GM19324 (cell line): ENCODE data around the gene TATDN2.
"Not testable (repeated sequence)": the region's sequence is repeated elsewhere in the genome, so short reads cannot be mapped to it uniquely, and the experiment has no call there.

Experiments used
- ATAC-seq: cut with Tn5 transposase; IDR thresholded peaks from one replicate; pipeline ENCODE4 v1.9.1; 2021; ENCODE audit warnings: mild to moderate bottlenecking, moderate library complexity; ENCODE audit not compliant: unreplicated experiment, low FRiP score

TATDN2 gene

DNA sequence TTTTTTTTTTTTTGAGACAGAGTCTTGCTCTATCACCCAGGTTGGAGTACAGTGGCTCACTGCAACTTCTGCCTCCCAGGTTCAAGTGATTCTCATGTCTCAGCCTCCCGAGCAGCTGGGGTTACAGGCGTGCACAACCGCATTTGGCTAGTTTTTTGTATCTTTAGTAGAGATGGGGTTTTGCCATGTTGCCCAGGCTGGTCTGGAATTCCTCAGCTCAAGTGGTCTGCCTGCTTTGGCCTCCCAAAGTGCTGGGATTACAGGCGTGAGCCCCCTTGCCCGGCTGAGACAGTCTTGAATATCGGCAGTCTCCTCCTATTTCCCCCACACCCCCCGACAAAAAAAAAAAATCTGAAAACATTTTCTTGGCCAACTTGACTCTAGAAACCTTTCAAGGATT lies 18.7 kb downstream of the TATDN2 start:
- ATAC-seq: not testable (repeated sequence)

DNA sequence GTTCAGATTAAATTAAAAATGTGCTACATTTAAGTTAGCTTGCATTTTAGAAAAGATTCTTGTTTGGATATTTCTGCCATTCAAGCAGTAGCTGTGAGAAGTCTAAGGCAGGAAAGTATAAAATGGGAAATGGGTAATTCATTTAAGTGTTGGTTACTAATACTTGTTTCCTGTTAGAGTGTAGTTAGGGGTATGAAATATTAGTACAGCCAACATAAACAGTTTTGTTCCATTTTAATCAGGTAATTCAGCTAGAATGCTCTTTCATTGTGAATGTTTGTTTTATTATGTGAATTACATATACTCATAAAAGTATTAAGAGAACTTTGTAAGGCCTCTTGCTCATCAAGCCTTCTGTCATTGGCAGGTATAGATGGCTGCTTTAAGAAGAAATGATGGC lies 19.9 kb downstream of the TATDN2 start:
- no peak for ATAC-seq

DNA sequence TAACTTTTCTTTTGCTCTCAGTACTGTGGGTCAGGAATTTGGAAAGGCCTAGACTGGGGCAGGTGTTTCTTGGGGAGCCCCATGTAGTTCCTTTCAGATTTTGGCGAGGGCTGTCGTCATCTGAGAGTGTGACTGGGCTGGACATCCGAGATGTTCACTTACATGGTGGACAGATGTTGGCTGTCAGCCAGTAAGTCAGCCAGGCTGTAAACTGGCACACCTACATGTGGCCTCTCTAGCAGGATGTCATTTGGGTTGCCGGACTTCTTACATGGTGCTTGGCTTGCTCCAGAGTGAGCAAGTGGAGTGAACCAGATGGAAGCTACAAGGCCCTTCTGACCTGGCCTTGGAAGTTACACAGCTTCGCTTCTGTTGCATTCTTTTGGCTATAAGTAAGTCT lies 20.7 kb downstream of the TATDN2 start:
- ATAC-seq: no peak

DNA sequence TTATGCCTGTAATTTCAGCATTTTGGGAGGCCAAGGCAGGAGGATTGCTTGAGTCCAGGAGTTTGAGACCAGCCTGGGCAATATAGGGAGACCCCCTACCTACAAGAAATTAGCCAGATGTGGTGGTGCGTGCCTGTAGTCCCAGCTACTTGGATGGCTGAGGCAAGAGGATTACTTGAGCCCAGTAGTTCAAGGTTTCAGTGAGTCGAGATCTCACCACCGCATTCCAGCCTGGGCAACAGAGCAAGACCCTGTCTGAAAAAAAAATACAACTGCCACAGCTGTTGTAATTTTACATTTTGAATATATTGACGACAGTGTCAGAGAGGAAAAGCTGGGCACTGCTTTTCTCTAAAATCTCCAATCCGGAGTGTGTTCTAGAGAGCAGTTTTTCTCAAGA lies 21.2 kb downstream of the TATDN2 start:
- ATAC-seq: no peak

DNA sequence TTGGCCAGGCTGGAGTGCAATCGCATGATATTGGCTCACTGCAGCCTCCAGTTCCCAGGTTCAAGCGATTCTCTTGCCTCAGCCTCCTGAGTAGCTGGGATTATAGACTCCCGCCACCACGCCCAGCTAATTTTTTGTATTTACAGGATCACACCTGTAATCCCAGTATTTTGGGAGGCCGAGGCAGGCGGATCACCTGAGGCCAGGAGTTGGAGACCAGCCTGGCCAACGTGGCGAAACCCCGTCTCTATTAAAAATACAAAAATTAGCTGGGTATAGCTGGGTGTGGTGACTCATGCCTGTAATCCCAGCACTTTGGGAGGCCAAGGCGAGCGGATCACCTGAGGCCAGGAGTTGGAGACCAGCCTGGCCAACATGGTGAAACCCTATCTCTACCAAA lies 24.2 kb downstream of the TATDN2 start:
- ATAC-seq: not testable (repeated sequence)

DNA sequence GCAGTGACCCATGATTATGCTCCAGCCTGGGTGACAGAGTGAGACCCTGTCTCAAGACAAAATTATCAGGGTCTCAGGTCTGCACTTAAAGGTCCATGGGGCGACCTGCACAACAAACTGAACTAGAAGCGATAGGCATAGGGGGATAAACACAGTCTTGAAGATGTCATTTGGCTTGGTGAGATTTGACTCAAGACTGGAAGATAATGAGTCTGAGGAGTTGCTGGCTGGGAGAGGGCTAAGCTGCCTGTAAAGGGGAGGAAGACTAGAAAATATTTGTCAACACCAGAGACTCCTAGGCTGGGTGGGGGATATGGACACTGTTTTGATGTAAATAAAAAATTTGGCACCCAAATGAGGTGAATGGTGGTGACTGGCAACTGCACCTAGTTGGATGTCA lies 24.7 kb downstream of the TATDN2 start:
- no peak for ATAC-seq

DNA sequence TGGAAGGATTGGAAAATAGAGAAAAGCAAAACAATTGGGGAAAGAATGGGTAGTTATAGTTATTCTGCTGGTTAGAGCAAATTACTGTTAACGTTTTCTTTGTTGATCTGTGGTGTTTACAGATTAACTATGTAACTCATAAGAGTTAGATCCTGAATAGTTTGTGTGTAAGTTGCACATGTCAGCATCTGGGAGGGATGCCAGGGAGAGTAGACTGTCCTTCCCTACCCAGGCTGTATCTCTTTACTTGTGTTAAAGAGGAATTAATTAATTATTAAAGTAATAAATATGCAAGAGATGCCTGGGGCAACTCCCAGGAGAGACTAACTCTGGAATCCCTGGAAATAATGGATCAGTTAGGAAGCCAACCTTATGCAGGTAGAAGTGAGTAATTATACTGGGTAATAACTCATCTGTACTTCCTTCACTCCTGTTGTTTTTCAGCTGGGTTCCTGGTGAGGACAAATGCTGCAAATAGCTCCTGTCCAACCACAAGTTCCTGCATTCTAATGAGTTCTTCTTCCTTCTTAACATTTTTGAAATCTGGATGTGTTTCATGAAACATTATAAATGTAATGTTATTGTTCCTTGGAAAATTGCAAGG lies 25.5 kb downstream of the TATDN2 start:
- no peak for ATAC-seq

DNA sequence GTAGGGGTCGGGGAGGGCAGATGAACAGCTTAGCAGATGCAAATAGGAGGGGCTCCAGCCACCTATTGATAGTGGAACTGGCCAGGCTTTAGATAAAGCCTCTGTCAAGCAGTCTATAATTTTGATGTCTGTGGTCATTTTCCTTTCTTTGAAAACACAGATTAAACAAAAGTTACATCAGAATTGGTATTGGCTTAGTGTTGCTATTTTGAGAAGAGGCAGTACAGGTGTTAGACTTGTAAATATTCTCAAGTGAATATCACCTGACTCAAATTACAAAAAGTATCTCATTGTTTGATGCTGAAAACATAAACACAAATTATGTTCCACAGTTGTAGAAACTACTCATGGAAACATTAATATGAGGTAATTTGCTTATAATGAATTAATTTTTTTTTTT lies 26.3 kb downstream of the TATDN2 start:
- no peak for ATAC-seq

DNA sequence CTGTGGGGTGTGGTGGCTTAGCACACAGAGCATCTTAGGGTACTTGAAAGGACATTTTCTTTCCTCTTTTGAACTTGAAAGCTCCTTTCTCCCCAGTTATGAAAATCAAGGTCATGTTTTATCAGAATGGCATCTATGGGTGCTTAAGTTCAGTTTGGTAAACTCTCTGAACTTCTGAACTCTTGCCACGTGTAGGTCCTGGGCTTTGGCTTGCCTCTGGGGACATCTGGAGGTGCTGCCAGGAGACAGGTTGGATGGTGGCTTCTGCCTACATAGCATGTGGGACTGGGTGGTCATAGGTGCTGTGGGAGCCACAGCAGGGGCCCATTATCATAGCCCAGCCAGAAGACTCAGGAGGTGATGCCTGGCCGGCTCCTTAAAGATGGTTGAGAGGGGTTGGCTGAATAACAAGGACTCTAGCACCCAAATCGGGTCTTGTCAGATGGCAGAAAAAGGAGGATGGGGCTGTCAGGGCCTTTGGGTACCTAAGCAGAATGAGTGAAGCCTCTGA lies 28.9 kb downstream of the TATDN2 start:
- no peak for ATAC-seq

DNA sequence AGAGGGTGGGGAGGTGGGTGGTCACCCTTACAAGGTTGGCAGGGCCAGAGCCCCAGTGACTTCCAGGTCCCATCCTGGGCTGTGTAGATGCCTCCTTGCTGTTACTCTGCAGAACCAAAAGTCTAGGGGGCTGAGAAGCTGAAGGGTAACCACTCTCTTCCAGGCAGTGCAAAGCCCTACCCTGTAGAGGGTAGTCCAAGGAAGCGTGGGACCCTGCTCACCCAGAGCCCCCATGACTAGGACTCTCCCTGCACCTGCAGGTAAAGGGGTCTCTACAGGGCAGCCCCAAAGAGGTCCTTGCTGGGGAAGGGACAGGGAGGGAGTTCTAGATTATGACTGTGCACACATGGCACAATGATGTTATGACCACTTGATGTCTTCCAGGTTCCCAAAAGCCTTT lies 30.2 kb downstream of the TATDN2 start:
- no peak for ATAC-seq

DNA sequence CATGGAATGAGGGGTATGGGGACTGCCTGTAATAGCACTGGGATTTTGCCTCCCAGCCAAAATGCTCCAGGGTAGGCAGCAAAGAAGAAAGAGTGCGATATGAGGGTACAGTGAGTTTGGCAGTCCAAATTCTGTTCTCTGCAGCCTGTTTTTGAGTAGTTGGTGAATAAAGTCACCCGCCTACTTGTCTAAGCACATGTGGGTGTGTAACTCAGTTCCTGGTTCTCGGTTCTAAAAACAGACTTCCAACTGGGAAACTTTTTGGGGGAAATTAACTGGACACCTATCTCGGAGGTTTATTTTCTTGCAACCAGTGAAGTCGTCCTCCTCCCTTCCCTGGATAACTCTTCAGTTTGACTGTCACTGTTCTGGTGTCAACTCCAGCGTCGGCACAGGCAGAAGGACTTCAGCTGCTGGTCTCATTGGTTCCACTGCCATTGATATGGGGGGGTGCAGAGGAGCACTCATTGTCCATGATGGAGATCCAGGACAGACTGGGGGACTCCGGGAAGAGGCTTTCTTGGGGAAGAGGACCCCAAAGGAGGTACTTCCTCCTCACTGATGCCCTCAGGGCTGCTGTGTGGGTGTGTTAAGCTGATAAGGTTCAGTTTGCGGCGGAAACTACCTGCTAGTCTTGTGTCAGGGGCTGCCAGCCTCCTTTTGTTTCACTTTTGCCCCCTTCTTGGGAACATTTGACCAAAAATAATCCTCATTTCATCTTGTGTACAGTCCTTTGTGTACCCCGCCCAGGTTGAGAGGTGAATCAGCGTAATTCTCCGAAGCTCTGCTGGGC lies 31.3 kb downstream of the TATDN2 start:
- ATAC-seq: no peak

DNA sequence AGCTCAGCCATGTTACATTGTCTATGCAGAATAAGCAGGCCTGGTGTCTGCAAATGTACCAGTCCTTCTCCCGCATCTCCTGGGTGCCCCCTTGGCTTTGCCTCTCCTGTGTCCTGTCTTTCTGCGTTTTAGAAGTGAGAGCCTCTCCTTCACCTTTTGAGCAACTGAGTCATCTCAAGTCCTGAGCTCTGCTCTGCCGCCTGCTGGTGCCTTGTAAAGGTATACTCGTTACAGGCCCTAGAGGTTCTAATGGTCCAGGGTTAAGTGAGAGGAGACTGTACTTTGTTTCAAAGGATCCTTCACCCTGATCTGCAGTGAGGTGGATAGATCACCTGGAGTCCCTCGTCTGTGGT lies 31.9 kb downstream of the TATDN2 start:
- ATAC-seq: no peak

DNA sequence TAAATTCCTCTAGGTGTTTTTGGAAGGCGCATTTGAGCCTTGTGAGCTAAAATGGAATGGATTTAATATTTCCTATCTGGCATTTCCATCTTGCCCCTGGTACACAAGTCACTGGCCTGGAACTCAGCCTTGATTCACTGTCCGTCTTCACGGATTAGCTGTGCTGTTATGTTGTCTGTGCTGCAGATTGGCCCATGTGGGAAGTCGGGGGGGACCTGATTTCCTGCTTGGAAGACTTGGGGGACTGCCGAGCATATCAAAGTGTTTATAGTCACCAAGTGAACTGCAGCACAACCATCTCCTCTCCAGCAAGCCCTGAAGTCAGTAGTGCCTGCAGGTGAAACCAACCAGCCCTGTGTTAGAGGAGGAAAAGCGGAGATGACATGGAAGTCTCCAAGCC lies 32.3 kb downstream of the TATDN2 start:
- ATAC-seq: no peak

DNA sequence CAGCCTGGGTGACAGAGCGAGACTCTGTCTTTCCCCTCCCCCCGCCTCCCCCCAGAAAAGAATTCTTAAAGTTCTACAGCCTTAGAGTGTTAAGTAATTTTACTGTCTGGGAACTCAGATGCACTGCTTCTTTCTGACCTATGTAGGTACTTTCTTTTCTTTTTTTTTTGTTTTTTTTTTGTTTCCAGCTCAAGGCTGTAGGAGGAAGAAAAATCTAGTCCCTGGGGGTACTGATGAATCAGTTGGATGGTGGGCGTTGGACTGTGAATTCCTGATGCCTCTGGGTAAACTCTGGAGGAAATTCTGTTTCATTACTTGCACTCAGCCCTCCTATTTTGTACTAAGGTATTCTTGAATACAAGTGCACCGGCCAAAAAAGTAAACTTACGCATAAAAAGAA lies 33.7 kb downstream of the TATDN2 start:
- no peak for ATAC-seq

DNA sequence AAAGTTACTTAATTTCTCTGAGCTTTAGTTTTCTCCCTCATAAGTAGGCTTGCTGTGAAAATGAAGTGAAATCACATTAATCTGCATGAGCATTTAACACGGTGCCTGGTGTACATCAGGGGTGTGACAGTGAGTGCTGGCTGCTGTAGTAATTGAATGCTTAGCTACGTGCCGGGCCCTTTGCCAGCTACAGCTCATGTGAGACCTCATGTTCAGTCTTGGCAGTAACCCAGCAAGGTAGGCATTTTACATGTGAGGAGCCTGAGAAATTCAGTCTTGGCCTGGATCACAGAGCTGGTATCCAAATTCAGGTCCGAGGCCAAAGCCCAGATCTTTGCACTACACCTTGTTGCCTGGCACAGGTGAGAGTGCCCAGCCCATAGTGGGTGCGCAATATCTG lies 35.4 kb downstream of the TATDN2 start:
- no peak for ATAC-seq

DNA sequence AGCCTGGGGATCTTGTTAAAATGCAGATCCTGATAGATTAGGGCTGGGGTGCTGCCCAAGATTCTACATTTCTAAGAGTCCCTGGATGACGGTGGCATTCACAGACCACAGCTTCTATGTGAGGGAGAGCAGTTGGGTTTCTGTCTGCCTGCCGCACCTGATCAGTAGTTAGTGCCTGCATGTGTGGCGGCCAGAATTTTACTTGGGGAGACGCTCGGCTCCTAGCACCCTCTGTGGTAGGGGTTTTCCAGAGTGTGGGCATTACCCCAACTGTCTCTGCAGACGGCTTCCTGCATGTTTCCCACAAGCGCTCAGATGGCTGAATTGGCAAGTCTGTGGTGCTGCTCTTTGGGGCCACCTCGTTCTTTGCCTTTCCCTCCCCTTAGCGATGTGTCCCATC lies 36.2 kb downstream of the TATDN2 start:
- ATAC-seq: no peak

DNA sequence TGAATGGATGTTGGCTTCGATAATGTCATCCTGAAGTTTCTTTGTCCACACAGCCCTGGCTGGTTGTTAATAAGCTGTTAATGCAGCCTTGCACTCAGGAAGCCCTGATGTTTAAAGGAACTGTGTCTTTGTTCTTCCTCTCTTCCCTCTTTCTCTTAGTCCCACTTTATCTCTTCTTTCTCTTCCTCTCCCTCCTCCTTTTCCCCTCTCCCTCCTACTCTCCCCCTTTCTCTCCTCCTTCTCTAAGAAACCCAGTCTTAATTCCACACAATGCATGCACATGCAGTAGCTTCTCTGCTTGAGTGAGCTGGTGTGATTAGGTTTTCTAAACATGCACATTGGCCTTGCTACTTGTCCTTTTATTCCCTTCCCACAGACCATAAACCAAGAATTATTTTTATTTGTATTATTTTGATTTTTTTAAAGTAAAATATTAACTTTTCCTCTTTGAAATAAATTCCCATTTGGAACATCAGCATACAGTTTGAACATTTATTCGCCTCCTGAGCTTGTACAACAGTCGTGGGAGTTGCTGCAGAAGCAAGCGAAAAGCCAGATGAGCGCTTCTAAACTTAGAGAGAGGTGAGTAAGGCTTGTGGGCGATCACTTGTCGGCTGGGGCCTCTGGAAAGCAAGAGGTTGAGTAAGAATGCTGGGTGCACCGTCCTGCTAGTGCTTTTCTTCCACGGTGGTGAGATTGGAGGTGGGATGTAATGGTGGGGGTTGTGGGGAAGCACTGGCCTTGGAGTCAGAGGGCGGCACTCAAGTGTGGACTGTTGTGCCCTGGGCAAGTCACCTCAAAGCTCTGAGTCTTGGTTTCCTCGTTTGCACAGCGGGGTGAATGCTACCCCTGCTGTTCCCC lies 37.2 kb downstream of the TATDN2 start:
- no peak for ATAC-seq

DNA sequence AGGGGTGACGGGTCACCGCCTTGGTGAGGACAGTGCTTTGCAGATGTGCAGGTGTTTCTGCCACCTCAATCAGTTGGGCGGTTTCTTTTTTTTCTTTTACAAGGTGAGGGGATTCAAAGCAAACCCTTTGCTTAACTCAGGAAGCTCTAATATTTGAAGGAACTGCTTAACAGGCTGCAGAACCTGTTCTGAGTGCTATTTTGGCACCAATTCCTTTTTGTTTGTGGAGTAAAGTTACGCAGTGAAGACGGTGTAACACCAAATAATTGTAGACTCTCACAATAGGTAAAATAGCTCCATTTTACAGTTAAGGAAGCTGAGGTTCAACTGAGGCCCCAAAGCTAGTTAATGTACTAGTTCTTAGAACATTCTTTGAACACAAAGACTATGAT lies 37.9 kb downstream of the TATDN2 start:
- no peak for ATAC-seq

DNA sequence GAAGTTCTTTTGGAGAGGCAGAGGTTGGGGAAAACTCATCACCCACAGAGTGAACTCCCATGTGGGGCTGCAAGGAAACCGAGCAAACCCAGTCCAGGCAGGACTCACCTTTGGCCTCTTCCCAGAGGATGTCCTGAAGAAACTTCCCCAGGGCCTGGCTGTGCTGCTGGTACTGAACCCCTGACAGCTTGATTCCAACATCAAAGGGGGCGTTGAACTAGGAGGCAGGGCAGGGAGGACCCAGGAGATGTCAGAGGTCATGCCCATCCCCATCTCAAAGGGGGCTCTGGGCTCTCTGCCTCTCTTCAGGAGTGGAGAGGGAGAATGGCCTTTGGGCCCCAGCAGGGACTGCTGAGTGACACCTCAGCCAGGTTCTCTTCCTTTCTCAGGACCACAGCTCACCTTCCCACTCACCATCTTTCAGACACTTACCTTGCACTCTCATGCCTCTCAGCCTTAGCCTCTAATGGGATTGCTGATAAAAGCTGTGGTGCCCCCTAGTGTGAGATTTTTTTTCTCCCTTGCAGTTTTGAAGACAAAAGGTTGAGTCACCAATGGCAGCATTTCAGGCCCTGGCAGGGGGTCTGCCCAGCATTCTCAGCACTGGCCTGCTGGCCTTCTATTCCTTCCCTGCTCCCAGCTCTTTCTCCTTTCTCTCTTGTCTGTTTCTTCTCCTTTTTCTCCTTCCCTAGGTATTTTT lies 38.5 kb downstream of the TATDN2 start:
- ATAC-seq: no peak

DNA sequence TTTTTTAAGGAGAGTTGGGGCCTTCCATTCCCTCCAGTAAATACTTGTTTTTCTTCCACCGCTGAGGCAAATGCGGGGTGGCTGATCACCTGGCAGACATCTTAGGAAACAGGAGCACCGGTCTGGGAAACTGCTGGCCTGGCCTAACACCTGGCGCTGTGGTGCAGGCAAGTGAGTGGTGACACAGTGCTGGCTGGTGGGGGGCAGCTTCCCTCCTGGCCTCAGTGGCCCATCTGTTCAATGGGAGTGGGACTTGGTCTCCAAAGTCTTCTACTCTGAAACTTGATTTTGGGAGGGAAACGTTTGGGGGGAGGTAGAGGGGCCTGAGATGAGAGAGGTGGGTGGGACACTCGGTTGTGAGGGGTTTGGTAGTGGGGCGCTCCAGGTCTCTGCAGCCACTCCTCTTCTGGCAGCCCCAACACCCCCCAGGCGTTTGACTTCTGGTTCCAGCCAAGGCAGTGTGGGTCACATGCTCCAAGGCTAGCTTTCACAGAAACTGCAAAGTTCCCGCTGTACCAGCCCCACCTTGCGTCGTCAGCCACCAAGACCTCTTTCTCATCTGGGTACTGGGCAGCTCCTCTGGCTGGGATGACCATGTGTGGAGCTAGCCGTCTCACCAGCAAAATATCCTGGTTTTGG lies 39.8 kb downstream of the TATDN2 start:
- ATAC-seq: no peak
